ENCODE results near the gene SDK1.

- TF ChIP-seq POLR2A (IDR thresholded peaks at IDR 0.05) = no peak
- TF ChIP-seq, protein P1, sequence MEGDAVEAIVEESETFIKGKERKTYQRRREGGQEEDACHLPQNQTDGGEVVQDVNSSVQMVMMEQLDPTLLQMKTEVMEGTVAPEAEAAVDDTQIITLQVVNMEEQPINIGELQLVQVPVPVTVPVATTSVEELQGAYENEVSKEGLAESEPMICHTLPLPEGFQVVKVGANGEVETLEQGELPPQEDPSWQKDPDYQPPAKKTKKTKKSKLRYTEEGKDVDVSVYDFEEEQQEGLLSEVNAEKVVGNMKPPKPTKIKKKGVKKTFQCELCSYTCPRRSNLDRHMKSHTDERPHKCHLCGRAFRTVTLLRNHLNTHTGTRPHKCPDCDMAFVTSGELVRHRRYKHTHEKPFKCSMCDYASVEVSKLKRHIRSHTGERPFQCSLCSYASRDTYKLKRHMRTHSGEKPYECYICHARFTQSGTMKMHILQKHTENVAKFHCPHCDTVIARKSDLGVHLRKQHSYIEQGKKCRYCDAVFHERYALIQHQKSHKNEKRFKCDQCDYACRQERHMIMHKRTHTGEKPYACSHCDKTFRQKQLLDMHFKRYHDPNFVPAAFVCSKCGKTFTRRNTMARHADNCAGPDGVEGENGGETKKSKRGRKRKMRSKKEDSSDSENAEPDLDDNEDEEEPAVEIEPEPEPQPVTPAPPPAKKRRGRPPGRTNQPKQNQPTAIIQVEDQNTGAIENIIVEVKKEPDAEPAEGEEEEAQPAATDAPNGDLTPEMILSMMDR (IDR thresholded peaks at IDR 0.05) = no peak
Observed at GRCh38 chr7:4017081-4017480, 716.0 kb downstream of the SDK1 start.

Measured in uterus (tissue), 2 donors.